GM19324 (cell line): Measurements from ENCODE around the gene ECE1.

Source experiments
- ATAC-seq: cut with Tn5 transposase; IDR thresholded peaks from one replicate; pipeline ENCODE4 v1.9.1; 2021; ENCODE audit warnings: mild to moderate bottlenecking, moderate library complexity; ENCODE audit not compliant: unreplicated experiment, low FRiP score

The ECE1 gene

DNA sequence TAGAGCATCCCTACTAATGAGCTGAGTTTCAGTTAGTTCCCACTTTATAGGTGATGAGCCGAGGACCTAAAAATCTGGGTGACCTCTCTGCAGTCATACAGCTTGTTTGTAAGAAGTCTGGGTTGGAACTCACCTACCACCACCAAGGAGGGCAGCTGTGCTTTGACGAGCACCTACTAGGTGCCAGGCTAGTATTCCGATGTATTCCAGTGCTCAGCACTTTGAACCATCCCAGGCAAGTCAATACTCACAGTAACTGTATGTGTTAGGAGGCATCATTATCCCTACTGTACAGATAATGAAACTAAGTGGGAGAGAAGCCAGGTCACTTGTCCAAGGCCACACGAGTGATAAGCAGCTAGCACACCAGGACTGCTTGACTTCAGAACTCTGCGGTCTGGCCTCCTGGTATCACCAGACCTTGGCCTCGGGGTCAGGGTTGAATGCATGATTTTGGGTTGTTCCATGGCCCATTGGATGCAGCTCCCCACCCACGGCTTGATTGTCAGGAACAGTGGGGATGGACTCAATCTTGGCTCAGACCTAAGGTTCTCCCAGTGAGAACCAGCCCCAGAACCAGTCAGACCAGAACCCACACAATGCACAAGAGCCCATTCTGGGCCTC is 20.7 kb downstream of the ECE1 start:
- ATAC-seq = no peak

DNA sequence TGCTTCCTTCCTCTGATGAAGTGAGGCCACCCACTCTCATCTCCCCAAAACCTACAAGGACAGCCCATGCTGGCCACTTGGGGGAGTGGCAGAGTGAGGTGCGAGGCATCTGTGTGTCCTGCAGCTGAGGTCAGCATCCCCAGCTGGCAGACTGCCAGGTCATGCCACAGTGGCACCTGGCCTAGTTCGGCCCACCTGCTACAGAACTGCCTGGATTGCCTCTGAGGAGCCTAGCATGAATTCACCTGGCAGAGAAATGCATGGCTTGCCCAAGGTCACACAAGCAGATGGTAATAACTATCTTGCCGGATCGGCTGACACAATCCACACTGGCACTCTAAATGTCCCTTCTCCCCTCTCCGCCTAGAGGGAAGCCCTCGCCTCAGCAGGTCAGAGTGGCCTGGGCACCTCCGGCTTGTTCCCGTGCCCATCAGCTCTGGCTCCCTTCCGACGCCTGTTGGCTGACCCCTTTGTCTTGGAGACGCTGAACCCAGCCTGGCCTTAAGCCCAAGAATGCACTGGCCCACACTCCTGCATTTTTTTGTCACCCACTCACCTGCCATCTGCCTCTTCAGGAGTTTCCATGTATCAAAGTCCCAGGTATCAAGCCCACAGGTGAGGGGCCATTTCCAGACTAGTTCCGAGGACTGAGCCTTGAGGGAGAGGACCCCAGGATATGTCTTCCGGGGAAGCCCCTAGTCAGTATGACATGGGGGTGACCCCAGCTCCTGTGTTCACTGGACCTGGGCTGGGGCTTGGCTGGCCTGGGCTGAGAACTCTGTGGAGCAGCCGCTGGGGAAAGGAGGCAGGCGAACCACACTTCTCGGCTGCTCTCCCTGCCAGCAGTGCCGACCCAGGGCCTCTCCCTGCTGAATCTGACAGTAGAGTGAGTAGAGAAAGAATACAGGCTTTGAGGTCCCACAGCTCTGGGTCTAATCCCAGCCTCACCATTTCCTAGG is 21.7 kb downstream of the ECE1 start:
- no peak for ATAC-seq

DNA sequence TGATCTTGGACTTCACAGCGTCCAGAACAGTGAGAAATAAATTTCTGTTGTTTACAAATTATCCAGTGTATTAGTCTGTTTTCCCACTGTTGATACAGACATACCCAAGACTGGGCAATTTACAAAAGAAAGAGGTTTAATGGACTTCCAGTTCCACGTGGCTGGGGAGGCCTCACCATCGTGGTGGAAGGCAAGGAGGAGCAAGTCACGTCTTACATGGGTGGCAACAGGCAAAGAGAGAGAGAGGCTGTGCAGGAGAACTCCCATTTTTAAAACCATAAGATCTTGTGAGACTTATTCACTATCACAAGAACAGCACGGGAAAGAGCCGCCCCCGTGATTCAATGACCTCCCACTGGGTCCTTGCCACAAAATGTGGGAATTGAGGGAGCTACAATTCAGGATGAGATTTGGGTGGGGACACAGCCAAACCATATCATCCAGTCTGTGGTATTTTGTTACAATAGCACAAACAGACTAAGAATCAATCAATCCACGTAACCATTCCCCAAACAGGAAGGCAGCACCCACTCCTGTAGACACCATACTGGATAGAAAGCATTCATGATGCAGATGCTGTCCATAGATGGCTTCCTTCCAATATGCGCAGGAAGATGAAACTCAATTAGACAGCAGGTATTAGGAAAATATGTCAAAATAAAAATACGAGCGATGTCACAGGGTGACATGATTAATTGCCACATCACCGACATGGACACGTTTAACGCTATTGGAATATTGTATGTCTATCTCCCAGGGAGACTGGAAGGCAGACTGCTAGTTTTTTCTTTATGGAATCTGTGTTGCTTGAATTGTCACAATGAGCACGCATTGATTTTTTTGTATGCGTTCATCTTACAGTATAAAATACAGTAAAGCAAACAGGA is 22.8 kb downstream of the ECE1 start:
- ATAC-seq = no peak

DNA sequence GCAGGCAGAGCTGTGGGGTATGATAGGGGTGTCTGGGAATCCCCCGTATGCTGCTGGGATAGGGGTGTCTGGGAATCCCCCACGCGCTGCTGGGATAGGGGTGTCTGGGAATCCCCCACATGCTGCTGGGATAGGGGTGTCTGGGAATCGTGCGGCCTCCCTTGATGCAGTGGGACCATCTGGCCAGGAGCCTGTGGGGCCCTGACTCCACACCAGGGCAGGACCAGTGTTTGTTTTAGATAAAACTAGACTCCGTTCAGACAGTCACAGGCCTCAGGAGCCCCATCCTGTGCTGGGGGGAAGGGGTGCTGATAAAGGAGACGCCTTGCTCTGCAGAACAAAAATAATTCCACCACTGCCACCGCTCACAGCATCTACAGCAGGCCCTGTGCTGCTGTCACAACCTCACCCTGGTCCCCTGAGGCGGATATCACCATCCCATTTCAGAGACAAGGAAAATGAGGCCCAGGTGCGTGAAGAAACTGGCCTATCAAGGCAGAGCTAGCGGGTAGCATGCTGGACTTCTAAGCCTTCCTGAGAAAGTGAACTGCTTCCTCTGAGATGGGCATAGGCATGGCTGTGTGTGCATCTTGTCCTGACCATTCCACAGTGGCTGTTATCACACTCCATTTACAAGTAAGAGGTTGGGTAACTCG is 24.0 kb downstream of the ECE1 start:
- no peak for ATAC-seq

DNA sequence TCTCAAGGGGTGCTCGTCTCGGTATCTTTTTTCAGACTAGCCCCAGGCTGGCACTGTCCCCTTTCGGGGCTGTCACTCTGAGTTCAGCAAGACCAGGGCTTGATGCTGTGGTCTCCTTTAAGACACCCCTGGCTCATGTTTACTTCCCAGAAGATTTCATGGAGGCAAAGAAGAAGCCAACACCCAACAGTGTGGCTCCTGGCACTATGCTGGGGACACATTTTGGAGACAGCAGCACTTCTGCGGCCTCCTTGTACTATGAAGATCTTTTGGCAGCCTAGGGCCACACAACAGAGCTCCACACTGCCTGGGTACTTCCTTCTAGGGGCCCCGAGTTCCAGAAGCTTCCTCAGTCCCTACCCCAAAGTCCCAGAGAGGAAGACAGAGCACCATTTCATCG is 24.6 kb downstream of the ECE1 start:
- ATAC-seq = no peak

DNA sequence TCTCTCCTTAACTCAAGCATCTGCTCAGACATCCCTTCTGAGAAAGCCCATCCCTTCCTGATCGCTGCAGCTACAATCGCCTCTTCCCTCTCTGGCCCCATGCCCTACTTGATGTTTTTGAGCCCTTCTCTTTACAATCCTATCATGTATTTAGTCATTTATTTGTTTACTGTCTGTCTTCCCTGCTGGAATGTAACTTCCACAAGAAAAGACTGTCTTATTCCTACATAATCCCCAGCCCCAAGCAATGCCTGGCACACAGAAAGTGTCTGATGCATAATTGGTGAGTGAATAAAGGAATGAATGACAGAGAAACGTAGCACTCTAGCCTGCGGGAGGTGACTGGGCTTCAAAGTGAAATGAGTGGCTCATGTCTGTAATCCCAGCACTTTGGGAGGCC is 25.4 kb downstream of the ECE1 start:
- no peak for ATAC-seq

DNA sequence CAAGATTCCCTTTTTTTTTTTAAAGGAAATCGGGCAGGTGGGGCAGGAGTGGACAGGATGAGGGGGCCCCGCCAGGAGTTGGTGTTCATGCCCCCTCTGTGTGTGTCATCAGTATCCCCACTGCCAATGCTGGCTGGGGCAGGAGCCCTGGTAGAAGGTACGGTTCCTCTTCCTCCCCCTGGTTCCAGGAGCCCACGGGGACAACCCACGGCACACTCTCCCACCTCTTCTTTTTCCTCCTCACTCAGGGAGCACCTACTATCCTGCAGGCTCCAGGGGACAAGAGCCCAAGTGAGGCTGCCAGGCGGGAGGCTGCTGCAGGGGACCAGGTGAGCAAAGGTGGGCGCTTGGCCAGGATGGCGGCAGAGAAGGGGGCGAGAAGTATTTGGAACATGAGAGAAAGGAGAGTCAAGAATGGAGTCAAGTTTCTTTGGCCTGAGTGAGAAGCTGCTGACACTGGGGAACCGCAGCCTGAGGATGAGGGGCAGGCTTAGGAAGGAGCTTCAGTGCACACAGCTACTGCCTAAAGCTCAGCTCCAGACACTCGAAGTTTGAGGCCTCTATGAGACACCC is 26.5 kb downstream of the ECE1 start:
- ATAC-seq = no peak

DNA sequence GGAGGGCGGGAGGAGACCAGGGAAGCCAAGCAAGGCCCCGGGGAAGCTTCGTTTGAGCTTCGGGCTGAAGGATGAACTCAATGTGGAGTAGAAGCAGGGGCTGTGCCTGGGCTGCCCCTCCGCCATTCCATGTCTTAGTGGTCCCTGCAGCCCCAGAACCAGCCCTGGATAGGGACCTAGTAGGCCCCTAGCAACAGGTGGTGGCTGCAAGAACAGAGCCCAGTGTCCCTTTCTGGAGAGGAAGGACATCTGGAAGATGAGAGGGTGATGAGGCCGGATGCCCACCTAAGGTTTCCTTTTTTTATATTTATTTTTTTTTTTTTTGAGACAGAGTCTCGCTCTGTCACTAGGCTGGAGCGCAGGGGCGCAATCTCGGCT is 27.2 kb downstream of the ECE1 start:
- no peak for ATAC-seq

DNA sequence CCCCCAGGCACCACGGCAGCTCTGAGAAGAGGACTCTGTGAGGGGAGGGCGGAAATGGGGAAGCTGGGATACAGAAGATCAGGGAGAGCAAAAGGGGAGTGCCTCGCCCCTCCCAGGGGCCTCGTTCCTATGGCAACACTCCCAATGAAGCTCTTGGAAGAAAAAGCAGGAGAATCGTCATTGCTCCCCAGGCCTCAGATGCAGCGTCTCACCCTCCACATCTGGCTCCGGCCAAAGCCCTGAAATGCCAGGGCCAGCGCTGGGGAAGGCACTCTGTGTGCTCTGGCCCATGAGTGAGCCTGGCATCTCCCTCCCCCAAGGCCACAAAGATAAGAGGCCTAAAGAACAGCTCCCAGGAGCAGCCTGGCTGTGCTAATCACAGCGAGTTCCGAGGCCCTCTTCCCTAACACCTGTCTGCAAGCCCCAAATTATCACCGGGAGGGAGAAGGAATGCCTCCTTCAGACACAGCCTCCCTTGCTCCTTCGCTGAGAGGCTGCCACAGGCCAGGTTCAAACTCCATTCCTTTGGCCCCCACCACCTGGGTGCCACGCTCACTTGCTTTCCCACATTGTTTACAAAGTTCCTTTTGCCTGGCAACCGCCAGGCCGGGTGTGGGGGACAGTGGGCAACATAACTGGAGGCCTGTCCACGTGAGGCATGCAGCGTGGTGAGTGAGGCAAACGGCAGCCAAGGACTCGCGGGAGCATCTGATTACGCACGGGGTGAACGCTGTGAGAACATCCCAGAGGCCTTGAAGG is 27.8 kb downstream of the ECE1 start:
- no peak for ATAC-seq

DNA sequence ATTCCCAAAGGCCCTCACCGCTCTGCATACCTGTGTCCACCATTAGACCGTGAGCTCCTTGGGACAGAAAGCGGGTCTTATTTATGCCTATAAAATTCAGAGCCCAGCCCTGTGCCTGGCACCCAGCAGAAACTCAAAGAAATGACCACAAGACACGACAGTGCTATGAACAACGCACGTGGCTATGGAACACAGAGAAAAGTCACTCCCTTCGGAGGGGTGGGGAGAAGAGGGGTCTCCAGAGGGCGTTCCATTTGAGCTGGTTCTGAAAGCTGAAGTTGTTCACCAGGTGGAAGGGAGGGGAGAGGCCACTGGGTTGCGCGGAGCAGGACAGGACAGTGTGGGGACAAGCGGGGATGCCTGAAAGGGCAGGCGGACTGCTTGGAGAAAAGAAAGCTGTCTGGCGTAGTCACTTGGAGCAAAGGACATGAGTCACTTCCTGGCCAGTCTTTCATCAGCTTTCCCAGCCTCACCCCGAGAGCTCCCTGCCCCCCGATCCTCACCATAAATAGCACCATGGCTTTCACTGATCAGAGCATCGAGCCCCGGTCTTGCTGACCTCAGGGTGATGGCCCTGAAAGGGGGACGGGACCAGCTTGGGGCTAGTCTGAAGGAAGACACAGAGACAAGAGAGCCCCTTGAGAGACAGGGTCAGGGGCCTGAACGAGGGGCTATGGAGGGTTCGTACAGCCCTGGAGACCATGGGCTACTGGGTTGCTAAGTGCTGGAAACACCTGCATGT is 28.5 kb downstream of the ECE1 start:
- ATAC-seq = no peak

DNA sequence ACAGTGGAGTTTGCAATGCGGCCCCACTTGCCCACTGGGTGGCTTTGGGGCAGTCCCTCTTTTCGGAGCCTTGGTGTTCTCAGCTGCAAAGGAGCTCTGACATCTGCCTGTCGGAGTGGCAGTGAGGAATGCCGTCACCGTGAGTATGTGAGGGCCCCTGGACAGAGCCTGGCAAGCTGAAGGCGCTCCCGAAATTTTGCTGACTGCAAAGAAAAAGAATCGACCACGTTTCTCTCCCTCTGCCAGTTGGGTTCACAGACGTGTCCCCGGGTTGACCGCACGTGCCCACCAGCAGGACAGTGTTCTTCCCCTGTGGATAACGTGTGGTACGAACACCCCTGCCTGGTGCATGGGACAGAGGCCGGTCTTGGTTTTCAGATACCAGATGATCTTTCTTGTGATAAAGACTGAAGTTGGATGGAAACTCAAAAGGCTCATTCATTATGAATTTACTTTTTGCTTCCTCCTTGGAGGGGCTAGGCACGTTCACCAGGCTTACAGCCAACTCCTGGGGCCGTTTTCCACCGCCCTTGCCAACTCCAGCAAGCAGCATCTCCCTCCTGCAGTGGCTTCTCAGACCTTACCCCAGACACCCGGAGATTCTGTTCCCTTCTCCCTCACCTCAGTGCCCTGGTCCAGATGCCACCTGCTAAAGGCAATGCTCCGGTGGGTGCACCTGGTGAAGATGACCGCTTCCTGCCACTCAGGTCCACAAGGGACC is 29.7 kb downstream of the ECE1 start:
- ATAC-seq = no peak

DNA sequence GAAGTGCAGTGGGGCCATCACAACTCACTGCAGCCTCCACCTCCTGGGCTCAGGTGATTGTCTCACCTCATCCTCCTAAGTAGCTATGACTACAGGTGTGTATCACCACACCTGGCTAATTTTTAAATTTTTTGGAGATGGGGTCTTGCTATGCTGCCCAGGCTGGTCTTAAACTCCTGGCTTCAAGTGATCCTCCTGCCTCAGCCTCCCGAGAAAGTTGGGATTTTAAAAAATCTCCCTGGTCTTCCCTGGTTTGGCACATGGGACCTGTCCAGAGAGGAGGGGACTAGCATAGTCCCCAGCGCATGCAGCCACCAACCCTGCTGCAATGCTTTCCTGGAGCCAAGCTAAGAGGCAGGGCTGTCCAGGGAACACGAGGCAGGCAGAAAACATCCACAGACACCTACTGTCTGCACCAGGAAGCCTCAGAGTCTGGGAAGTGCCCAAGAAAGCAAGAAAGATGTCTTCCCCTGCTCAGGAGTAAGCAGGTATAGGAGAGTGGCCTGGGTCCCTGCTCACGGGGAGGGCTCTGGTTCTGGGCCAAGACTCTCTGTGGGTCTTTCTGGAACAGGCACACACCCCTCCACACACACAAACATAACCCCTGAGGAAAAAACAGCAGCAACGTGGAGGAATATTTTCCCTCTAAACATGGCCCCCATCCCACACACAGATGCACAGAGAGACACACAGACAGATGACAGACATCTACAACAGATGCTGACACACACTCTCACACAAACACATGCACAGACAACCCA is 30.8 kb downstream of the ECE1 start:
- no peak for ATAC-seq

DNA sequence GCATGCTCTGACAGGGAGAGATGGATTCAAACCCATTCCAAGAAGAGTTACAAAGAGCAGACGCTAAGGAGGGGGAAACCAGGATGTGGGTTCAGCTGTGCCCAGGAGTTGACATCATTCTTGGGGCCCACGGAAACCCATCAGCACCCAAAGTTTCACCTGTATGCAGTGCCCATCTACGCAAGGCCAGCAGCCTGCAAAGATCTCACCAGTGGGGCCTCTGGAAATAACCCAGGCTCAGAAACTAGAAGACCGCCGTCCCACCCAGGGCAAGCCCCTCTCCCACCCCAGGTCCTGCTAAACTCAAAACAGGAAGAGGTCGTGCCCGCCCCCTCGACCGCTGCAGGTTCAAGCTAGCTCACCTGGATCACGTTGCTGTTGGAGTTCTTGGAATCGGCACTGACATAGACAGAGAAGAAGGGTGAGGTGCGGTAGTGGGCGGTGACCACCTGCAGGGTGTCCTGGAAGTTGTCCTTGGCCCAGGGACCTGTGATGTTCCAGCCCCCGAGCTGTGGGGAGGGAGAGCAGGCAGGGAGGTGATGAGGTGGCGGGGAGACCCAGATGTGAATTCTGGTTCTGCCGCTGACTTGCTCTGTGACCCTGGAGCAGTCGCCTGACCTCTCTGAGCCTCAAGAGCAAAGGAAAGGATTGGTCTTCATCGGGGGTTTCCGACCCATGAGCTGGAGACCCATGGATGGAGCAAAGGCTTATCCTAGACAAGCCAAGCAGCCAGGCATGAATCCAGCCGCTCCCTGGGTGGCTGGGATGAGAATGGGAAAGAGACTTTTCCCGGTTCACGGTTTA is 31.7 kb downstream of the ECE1 start:
- no peak for ATAC-seq

DNA sequence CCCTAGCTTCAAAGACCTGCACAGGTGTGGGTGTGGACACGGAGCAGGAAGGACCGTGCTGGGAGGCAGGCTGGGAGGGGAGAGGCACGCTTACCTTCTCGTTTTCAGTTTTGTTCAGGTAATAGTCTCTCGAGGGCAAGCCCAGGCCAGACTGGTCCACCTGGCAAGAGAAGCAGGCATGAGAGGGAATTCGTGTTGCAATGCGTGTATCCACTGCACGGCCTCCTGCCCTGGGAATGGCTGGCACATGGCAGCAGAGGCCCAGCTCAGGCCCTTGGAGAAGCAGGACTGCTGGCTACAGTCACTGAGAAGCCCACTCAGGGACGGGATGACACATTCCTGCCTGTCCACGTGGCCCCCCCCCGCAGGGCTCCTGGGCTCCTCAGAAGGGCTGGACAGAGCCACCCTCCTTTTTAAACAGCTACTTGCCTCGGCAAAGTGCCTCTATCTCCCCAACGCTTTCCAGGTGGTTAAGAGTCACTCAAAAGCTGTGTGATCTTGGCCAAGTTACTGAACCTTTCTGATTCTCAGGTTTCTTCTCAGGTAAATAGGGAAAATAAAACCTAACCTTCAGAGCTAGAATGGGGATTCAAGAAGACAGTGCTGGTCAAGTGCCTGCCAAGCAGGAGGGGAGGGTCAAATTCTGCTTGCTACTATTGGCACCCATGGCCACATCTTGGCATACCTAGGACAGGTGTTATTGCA is 32.7 kb downstream of the ECE1 start:
- ATAC-seq = no peak

DNA sequence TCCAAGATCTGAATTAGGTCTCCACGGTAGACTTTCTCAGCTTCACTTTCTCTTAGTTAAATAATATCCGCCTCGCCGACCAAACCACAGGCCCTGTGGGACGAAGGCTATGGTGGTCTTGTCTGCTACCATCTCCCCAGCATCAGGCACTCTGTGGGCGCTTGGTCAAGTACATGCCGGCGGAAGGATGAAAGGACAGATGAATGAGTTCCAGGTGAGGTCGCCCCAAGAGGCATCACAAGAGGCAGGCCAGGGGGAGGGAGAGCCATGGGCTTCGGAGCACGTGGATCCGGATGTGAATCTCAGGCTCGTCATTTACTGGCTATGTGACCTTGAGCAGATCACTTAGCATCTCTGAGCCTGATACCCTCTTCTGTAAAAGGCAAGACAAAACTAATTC is 33.5 kb downstream of the ECE1 start:
- ATAC-seq = no peak

DNA sequence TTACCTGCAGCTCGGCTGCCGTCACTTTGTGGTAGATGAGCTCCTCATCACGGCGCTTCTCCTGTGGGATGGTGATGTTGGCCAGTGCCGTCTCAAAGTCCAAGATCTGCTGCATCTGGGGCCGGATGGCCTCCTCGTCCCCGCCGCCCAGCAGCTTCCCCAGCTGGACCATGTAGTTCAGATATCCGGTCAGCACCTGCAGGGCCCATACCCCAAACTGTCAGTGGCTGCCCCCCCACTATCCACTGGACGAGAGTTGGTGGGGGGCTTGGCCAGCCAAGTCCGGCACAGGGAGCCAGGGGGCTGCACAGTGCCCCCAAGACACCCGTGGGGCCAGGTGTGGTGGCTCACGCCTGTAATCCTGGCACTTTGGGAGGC is 34.3 kb downstream of the ECE1 start:
- no peak for ATAC-seq
